Right cardiac atrium (tissue), 5 donors: Measurements from ENCODE around the gene SLC6A12. TPM values are rescaled to one million over a fixed set of nuclear protein-coding genes. Genes with fewer than 3 reads are reported as not detected.
A peak's percentile ranks its signal among the peaks of the same experiment; 100 is the strongest.

Experiments used
- ATAC-seq, 2 donors: fragments of 200-7000 bp; cut with Tn5 transposase; one replicate each; pipeline versions ENCODE4 v1.8.0 to v1.9.1; 2020; ENCODE audit warnings: moderate library complexity in 2 of 2, mild to moderate bottlenecking in 1 of 2
- DNase-seq, 3 donors: peaks; one replicate each; pipeline ENCODE4 v3.0.0-alpha.2; 2020
- H3K27ac ChIP-seq: one replicate; pipeline ENCODE4 v1.5.1; 2013; ENCODE audit warnings: mild to moderate bottlenecking, low read length, control low read depth, moderate library complexity
- H3K27me3 ChIP-seq: one replicate; pipeline ENCODE4 v1.6.1; 2013; ENCODE audit not compliant: control insufficient read depth, insufficient read depth
- H3K4me1 ChIP-seq: one replicate; pipeline ENCODE4 v1.6.1; 2013; ENCODE audit warnings: low read length; ENCODE audit not compliant: control insufficient read depth, insufficient read depth
- H3K4me3 ChIP-seq: one replicate; pipeline ENCODE4 v1.5.1; 2013; ENCODE audit warnings: low read length, control low read depth
- H3K9me3 ChIP-seq: one replicate; pipeline ENCODE4 v1.6.1; 2013; ENCODE audit warnings: low read length; ENCODE audit not compliant: control insufficient read depth
- WGBS: extraction: QIAGEN DNeasy Blood & Tissue Kit; methylation state at CpG from one replicate; pipeline ENCODE4 v1.1.7; 2013; 5-methylcytosine and 5-hydroxymethylcytosine counted together
- intact Hi-C, 4 donors: fragments of 100-400 bp; cut with DNase I; formaldehyde crosslinking; loops; one replicate each; pipeline versions ENCODE4 v1.11.0 to v1.14.0; 2022 to 2023
- polyA plus RNA-seq: library from polyadenylated mRNA; stranded (reverse); fragments of 200-250 nt; gene quantifications from one replicate; pipeline ENCODE4 v1.2.3, GENCODE V29; 2013
- total RNA-seq, 4 donors: library from RNA; stranded (reverse); fragmentation: NEBNext Ultra II Directional; extraction: Animal tissue kit (Norgen Biotek cat#: 25700); gene quantifications; one replicate each; pipeline ENCODE4 v1.2.1, GENCODE V29; 2021
- donor health status: healthy with polysubstance abuse.
- donor health status: DM: no; HTN: yes; CAD: no.
- donor health status: DM: no; HTN: no; CAD: no.
- donor health status: DM: no; HTN: yes; CAD: no; lungs with severe emphysema.
- donor health status: DM: yes; HTN: yes; CAD: no.

SLC6A12 gene
- total and polyA plus RNA-seq, 5 donors = 0.20 to 2.9 (median 1.1) TPM

DNA sequence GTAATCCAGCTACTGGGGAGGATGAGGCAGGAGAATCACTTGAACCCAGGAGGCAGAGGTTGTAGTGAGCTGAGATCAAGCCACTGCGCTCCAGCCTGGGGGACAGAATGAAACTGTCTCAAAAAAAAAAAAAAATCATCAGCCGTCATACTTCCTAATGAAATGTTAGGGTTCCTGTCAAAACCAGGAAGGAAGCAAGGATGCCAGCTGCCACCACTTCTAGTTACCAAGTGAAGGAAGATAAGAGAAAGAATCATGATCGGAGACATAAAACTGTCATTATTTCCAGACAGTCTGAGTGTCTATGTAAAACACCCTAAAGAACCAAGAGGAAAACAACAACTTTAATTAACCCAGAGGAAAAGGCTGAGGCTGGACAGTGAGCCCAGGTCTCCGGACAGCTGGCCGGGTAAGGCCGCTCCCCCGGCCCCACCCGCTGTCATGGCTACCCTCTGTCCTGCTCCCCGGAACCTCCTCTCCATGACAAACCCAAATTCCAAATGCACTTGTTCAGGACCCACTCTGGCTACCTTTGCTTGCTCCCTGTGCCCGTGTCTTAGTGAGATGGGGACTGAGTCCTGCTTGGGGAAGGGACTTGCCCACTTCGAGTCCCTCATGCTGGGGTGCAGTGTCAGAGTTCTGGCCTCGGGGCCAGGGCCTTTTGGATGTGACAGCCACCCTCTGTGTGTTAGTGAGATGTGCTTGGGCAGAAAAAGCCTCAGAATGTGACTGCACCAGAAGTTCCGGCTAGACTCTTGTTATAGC, 29.0 kb downstream of the SLC6A12 start:
- peak in 1 of 3 donors; percentile 16 for DNase-seq
- intact Hi-C loops = no loop called here
- Histone ChIP-seq H3K27me3 (no peaks in the 10 kb centered on the region), H3K9me3 (no peaks in the 10 kb centered on the region), H3K4me3 (no peak overlapping the region), H3K27ac (no peak overlapping the region), H3K4me1 (peaks cover 10% of the 10 kb centered on the region)
- 69% methylated on average over 13 of the region's 13 CpGs for WGBS
- no peak for ATAC-seq

DNA sequence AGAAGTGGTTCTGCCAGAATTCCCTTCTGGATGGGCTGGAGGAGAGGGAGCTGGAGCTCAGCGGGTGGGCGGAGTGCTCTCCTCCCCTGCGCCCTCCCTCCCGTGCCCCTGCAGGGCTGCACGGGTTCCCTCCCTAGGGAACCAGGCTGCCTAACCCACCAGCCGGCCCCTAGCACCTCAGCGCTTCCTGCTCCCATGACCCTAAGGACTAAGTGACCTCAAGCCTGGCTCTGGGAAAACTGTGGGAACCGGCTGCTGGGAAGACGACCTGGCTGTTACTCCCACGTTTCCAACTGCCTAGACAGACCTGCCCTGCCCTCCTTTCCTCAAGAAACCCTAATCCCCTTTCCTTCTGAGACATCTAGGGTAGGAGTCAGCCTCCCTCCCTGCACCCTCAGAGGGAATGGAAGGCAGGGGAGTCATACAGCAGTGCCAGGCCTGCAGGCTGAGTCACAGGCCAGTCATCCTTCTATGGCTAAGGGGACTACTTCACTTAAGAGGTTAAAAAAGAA, 31.5 kb downstream of the SLC6A12 start:
- WGBS = 49% methylated on average over 10 of the region's 10 CpGs
- Histone ChIP-seq H3K4me1 (peaks cover 16% of the 10 kb centered on the region), H3K9me3 (no peaks in the 10 kb centered on the region), H3K4me3 (no peak overlapping the region), H3K27me3 (no peaks in the 10 kb centered on the region), H3K27ac (no peak overlapping the region)
- peak in 2 of 3 donors; percentile 7 to 59 for DNase-seq
- peak in 1 of 2 donors; percentile 41 for ATAC-seq
- intact Hi-C loops = no loop called here

DNA sequence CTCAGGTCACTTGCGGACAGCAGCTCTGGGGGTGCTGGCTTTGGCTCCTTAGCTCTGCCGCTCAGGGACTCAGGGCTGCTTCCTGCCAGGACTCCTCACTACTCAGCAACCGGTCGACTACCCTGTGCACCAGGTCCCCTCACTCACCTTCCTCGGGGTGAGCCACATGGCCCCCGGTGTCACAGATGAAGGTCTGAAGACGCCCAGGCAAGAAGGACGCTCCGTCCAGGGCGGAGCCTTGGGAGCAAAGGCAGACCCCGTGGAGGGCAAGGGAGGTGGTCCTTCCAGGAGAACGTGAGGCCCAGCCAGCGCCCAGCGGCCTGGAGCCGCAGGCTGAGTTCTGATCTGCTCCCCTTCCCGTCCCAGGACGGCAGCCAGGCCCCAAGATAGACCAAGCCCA, 32.0 kb downstream of the SLC6A12 start:
- 68% methylated on average over 17 of the region's 17 CpGs for WGBS
- DNase-seq (peak in 1 of 3 donors; percentile 8), ATAC-seq (no peak)
- Histone ChIP-seq H3K9me3 (no peaks in the 10 kb centered on the region), H3K4me3 (no peak overlapping the region), H3K27ac (no peak overlapping the region), H3K27me3 (no peaks in the 10 kb centered on the region), H3K4me1 (peaks cover 17% of the 10 kb centered on the region)
- intact Hi-C loops = no loop called here

DNA sequence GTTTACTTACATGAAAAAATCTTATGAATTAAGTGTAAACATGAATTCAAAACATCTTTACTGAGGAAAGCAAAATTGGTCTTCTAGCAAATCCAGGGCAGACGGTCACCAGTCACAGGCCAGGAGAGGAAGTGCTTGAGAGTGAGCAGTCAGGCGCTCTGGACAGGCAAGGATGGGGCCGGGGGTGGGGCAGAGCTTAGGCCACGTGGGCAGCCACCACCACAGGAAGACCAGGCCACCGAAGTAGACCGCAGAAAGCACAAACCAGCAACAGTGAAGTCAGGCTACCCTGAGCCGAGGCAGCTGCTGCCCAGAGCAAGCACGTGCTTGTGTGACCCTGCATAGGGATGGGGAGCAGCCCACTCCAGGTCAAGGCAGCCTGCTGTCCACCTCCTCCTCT, 33.5 kb downstream of the SLC6A12 start:
- H3K27ac ChIP-seq = no peak overlapping the region
- no peak overlapping the region for H3K4me3 ChIP-seq
- DNase-seq (peak in 2 of 3 donors; percentile 22 to 70), ATAC-seq (peak; percentile 17 to 33)
- intact Hi-C loops = no loop called here
- no peaks in the 10 kb centered on the region for H3K9me3 ChIP-seq
- H3K4me1 ChIP-seq = peaks cover 29% of the 10 kb centered on the region
- H3K27me3 ChIP-seq = no peaks in the 10 kb centered on the region
- 44% methylated on average over 8 of the region's 8 CpGs for WGBS

DNA sequence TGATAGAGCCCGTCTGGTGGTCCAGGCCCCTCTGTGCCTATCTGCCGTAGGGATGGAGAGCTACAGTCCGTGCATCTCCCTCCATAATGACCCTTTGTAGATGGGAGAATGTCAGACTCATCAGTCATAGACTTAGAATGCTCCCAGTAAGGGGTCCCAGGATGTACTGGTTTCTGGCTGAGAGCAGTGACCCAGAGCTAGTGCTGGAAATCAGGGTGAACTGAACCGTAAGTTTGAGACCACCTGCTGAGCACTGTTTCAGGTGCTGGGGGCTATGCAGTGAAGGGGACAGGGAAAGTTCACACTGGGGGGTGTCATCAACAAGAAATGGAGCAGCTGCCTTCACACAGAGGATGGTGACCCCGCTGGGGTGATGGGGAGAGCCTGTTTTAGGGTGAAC, 34.1 kb downstream of the SLC6A12 start:
- intact Hi-C loops = no loop called here
- H3K9me3 ChIP-seq = no peaks in the 10 kb centered on the region
- H3K4me3 ChIP-seq = no peak overlapping the region
- DNase-seq = peak in 1 of 3 donors; percentile 23
- WGBS = 76% methylated on average over 5 of the region's 5 CpGs
- peak overlapping the region; percentile 57 for H3K27ac ChIP-seq
- peaks cover 32% of the 10 kb centered on the region for H3K4me1 ChIP-seq
- H3K27me3 ChIP-seq = no peaks in the 10 kb centered on the region
- ATAC-seq = no peak

DNA sequence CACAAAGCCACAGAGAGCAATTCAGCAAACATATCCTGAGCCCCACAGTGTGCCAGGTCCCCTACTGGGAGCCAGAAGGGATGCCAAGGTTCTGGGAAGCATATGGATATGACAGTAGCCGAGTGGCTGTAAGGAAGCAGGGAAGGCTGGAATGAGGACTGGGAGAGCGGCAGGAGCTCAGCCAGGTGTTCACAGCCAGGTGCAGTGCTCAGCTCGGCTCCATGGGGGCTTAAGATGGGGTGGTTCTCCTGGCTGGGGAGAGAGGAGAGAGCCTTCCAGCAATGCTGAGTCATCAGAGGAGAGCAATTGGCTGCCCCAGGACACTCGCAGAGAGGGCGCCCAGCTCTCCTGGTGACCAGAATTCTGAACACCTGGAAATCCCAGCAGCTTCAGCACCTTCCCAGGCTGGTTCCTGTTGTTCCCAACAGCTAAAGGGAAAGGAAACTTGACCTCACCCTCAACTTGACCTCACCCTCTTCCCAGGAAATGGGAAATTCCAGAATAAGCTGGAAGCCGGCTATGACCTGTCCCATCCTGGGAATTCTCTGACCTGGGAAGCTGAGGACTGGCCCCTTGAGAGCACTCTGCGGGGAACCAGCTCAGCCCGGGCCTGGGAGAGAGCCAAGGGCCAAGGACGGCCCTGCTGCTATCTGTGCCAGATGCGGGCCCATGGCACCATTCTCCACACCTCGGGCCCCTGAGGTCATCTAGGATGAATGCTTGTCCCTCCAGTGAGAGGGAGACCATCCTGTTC, 34.6 kb downstream of the SLC6A12 start:
- ATAC-seq (peak in 1 of 2 donors; percentile 50), DNase-seq (peak in 1 of 3 donors; percentile 65)
- Histone ChIP-seq H3K27ac (no peak overlapping the region), H3K9me3 (no peaks in the 10 kb centered on the region), H3K4me1 (peaks cover 32% of the 10 kb centered on the region), H3K27me3 (no peaks in the 10 kb centered on the region), H3K4me3 (no peak overlapping the region)
- WGBS = 54% methylated on average over 11 of the region's 11 CpGs
- intact Hi-C loops = no loop called here

DNA sequence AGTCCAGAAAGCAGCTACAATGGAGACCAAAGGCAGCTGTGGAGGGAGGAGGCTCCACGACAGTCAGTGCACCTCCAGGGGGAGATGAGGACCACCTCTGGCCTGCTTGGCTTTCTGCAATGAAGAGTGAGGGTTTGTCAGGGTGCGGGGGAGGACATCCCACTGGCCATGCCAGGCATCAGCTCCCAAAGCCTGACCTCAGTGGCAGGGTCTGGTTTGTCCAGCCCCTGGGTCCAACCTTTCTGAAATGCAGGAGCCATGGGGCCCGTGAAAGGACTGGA, 35.2 kb downstream of the SLC6A12 start:
- intact Hi-C loops = no loop called here
- 69% methylated on average over 3 of the region's 3 CpGs for WGBS
- Histone ChIP-seq H3K27ac (no peak overlapping the region), H3K4me3 (no peak overlapping the region), H3K4me1 (peaks cover 32% of the 10 kb centered on the region), H3K27me3 (no peaks in the 10 kb centered on the region), H3K9me3 (no peaks in the 10 kb centered on the region)
- DNase-seq (peak in 1 of 3 donors; percentile 19), ATAC-seq (no peak)

DNA sequence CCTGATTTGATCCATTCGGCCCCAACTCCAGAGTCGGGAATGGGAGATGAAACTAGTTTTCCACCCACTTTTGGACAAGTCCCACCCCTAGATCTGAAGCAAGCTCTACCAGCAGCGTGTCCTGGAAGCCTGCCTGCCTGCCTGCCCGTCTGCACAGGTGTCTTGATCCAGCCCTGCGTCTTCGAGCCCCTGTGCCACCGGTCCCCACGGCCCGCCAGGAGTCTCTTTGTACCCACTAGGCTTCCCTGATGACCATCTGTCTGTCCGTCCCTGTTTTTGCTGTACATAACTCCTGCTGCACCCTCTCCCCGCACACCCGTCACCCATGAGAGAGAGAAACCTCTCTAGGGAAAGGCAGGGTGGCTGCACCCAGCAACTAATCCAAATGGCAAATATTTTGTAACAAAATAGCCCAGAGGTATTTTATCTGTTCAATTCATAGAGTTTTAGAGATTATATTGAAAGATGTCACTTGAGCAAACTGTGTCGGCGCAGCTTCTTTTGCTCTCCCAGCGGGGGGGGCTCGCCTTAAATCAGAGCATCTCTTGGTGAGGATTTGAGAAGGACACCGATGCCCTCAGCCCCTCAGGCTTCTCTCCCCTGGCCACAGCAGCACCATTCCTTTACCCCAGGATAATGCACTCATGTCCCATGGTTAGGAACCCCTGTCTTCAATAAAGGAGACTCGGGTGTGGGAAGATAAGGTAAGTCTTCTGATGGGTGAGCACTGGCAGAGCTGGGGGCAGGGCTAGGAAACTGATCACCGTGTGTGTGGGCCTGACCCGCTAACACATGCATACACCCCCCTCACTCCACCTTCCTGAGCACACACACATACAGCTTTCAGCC, 35.8 kb downstream of the SLC6A12 start:
- peak in 1 of 3 donors; percentile 49 for DNase-seq
- no peak overlapping the region for H3K27ac ChIP-seq

DNA sequence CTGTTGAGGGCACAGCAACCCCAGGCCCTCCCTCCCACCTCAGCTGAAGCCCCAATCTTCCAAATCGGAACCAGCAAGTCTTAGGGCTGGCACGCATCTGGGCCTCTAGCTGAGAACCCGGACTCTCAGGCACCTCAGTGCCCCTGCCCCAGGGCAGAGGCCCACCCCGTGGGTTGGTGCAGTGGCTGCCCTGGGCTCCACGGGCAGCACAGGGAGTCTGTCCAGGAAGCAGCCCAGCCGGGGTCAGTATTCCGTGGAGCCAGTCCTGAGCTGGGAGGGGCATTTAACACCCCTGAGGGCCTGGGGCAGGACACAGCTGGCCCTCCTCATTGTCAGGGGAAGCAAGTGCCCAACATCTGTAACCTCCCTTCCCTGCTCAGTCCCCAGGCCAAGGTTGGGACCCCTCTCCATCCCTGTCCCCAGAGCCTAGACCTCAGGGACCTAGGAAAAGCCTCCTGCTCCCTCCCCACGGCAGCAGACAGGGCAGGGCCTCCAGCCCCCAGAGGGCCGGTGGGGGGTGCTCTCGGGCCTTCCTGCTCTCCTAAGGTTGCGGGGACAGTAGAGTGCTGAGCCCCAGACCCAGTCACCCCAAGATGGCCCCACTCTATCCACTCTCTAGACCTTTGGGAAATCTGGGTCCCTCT, 36.5 kb downstream of the SLC6A12 start:
- Histone ChIP-seq H3K4me1 (peaks cover 30% of the 10 kb centered on the region), H3K9me3 (no peaks in the 10 kb centered on the region), H3K4me3 (no peak overlapping the region), H3K27ac (no peak overlapping the region), H3K27me3 (no peaks in the 10 kb centered on the region)
- WGBS = 58% methylated on average over 11 of the region's 11 CpGs
- DNase-seq = peak in 1 of 3 donors; percentile 48
- no peak for ATAC-seq
- intact Hi-C loops = no loop called here

More for the DNA sequence above, 35.8 kb downstream of the SLC6A12 start:
- no peaks in the 10 kb centered on the region for H3K27me3 ChIP-seq
- 87% methylated on average over 20 of the region's 20 CpGs for WGBS
- peaks cover 32% of the 10 kb centered on the region for H3K4me1 ChIP-seq
- H3K4me3 ChIP-seq = no peak overlapping the region
- ATAC-seq = no peak
- H3K9me3 ChIP-seq = no peaks in the 10 kb centered on the region
- intact Hi-C loops = no loop called here

DNA sequence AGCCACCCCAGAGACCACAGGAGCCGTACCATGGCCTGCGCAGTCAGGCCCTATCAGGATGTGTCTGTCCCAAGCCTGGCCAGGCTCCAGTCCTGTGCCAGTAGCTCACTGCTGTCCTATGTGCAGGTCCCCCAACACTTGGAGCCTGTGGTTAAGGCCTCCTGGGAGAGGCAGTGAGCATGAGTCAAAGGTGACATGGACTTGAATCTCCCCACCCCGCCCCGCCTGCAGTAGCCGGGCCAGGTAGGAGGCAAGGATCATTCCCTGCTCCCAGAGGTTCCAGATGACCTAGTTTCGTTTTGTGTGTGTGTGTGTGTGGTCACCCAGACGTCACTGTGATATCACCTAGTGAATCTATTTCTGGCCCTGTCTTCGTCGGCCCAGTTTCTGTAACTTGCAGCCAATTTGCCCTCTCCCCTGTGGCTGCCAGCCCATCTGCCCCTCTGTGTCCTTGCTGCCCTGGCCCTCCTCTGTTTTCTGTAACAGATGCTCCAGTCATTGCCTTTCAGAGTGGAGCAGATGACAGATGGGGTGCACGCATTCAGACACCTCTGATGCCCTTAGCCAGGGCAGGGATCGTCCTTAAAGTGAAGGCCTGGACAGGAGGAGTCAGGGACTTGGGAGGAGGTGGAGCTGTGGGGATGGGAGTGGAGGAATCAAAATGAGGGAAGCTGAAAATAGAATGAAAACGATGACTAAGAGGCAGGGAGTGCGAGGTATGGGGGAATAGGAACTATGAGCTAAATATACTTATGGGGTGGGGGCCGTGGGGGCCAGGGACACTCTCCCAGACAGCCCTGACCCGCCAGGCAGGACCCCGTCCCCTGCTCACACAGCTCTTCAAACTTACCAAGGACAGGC, 37.4 kb downstream of the SLC6A12 start:
- Histone ChIP-seq H3K27ac (peak overlapping the region; percentile 43), H3K4me1 (peaks cover 27% of the 10 kb centered on the region), H3K27me3 (no peaks in the 10 kb centered on the region), H3K9me3 (no peaks in the 10 kb centered on the region), H3K4me3 (no peak overlapping the region)
- 38% methylated on average over 16 of the region's 16 CpGs for WGBS
- DNase-seq (peak in 1 of 3 donors; percentile 60), ATAC-seq (peak; percentile 19 to 53)
- intact Hi-C loops = no loop called here
